ENCODE measurements around the gene GNRH2.
A peak's percentile ranks its signal among the peaks of the same experiment; 100 is the strongest.
"Not testable (repeated sequence)": the region's sequence is repeated elsewhere in the genome, so short reads cannot be mapped to it uniquely, and the experiment has no call there.

The GNRH2 gene

GRCh38 chr20:3044336-3044965 lies 1.0 kb downstream of the GNRH2 start:
- no peak for DNase-seq

GRCh38 chr20:3045042-3045815 lies 1.8 kb downstream of the GNRH2 start:
- DNase-seq: peak; percentile 75

GRCh38 chr20:3045816-3046676 lies 2.6 kb downstream of the GNRH2 start, which contains the start of gene MRPS26:
Gene MRPS26, plus strand, starts transcription at chr20:3046052. Its CDS starts 17 bp downstream, at chr20:3046069.
- DNase-seq: peak; percentile 75

GRCh38 chr20:3046677-3047462 lies 3.4 kb downstream of the GNRH2 start:
- no peak for DNase-seq

GRCh38 chr20:3047486-3048419 lies 4.3 kb downstream of the GNRH2 start:
- no peak for DNase-seq

- no peak for DNase-seq
Measured at GRCh38 chr20:3051385-3052019, 8.1 kb downstream of the GNRH2 start.

- no peak for DNase-seq
Measured at GRCh38 chr20:3059489-3059888, 16.1 kb downstream of the GNRH2 start.

GRCh38 chr20:3064119-3064518 lies 20.7 kb downstream of the GNRH2 start:
- not testable (repeated sequence) for DNase-seq

- DNase-seq: no peak
Measured at GRCh38 chr20:3067139-3068014, 24.0 kb downstream of the GNRH2 start.

GRCh38 chr20:3068075-3068474 lies 24.7 kb downstream of the GNRH2 start:
- DNase-seq: no peak

GRCh38 chr20:3068986-3069900 lies 25.8 kb downstream of the GNRH2 start:
- no peak for DNase-seq

GRCh38 chr20:3070725-3071124 lies 27.3 kb downstream of the GNRH2 start:
- no peak for DNase-seq

GRCh38 chr20:3071266-3071609 lies 27.8 kb downstream of the GNRH2 start:
- no peak for DNase-seq

- DNase-seq: no peak
Measured at GRCh38 chr20:3071610-3072529, 28.4 kb downstream of the GNRH2 start, which contains the start of gene OXT. Gene OXT, plus strand, starts transcription at chr20:3071620. Its CDS starts 36 bp downstream, at chr20:3071656.

GRCh38 chr20:3072530-3073250 lies 29.3 kb downstream of the GNRH2 start:
- no peak for DNase-seq

- DNase-seq: not testable (repeated sequence)
Measured at GRCh38 chr20:3073251-3073643, 29.8 kb downstream of the GNRH2 start.

- no peak for DNase-seq
Measured at GRCh38 chr20:3074812-3075211, 31.4 kb downstream of the GNRH2 start.
